Activated CD4-positive, alpha-beta T cell treated with anti-CD3 and anti-CD28 coated beads, Interleukin-2, amount 50 U/mL, for 4 hours (primary cell): ENCODE results near the gene NEGR1.

Source experiments
- DNase-seq, 2 experiments: peaks; one replicate each; pipeline ENCODE4 v3.0.0-alpha.2; 2020

The NEGR1 gene

GRCh38 chr1:71835442-71835813 is 446.9 kb downstream of the NEGR1 start:
- no peak for DNase-seq

- no peak for DNase-seq
Measured at GRCh38 chr1:71834601-71835441, 447.5 kb downstream of the NEGR1 start.

GRCh38 chr1:71831646-71832045 is 450.7 kb downstream of the NEGR1 start:
- no peak for DNase-seq

- DNase-seq, result no peak
Measured at GRCh38 chr1:71829346-71829745, 453.0 kb downstream of the NEGR1 start.

- no peak for DNase-seq
Measured at GRCh38 chr1:71828431-71829012, 453.8 kb downstream of the NEGR1 start.

- DNase-seq, result no peak
Measured at GRCh38 chr1:71823708-71824305, 458.5 kb downstream of the NEGR1 start.

- DNase-seq, result no peak
Measured at GRCh38 chr1:71817028-71817427, 465.3 kb downstream of the NEGR1 start.

GRCh38 chr1:71809085-71809484 is 473.3 kb downstream of the NEGR1 start:
- no peak for DNase-seq

DNA sequence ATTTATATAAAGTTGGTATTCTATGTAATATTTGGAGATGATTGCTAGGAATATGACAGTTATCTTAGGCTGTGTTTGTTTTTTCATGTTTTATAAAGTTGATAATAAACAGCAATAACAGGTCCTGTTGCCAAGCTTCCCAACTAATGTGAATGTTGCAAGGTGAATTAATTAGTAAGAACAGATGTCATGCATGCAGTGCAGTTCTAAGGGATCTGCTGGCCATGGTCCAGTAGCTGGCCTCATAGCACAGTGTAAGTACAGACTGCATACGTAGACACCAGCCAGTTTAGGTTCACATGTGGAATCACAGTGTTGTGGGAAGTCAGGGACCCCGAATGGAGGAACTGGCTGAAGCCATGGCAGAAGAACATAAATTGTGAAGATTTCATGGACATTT is 478.2 kb downstream of the NEGR1 start:
- no peak for DNase-seq

DNA sequence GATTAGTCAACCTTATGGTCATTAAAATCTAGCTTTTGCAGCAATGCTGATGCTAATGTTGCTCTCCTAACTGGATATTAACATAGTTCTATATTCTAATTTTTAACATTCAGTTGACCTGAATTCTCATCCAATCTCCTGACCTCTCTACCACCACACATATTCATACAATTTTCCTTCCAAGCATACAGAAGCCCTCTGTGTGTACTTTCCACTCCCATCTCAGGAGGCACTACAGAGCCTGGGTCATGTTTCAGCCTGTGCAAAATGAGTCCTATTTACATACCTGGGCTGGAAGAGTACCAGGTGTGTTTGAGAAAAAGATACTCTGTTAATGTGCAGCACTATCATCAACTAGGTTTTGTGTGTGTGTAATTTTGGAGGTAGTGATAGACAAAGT is 486.3 kb downstream of the NEGR1 start:
- no peak for DNase-seq

DNA sequence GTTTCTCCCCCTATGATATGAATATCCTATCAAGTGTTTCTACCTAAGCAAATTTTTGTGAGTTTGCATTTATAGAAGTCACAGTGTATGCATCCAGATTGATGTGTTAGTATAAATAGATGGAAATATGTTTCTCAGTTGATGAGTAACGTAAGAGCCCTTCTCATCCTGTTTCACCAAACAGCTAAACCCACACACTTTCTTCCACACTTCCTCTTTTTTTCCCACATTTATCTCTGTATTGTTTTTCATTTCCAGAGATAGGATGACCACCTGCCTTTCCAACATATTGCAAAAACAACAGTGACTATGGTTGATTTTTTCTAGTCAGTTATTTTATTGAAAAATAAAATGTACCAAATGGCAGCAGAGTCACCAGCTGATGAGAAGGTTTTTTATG is 490.1 kb downstream of the NEGR1 start:
- DNase-seq, result no peak

DNA sequence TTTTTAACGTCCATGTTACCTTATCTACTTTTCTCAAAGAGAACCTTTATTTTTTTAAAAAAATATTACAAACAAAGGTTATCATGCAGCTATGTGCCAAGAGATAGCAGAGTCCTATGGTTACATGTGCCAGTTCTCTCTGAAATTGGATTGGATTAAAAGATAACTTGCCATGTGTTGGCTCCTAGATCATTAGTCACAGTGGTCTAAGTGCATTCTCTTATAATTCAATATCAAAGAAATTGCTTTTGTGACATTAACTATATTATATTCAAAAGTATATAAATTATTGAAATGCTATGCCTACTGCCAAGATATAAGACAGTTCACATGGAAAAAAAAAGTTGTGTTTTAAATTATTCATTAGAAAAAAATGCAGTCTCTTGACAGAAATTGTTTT is 494.2 kb downstream of the NEGR1 start:
- no peak for DNase-seq

GRCh38 chr1:71787699-71788098 is 494.6 kb downstream of the NEGR1 start:
- DNase-seq, result no peak

DNA sequence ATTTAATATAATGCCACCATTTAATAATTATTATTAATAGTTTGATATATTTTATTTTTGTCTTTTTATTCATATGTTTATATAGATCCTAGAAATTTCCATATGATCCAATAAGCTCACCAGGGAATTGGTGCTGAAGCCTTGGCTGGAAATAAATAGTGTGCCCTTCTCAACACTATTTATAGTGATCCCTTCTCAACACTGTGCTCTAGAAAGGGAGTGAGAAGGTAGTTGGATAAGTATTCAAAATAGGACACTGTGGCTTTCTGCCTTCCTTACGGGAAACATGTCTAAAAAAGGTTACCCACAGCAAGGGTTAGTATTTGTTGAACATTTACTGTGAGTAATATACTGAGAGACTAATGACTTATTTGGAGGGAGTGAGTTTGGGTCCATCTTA is 496.1 kb downstream of the NEGR1 start:
- DNase-seq, result no peak

DNA sequence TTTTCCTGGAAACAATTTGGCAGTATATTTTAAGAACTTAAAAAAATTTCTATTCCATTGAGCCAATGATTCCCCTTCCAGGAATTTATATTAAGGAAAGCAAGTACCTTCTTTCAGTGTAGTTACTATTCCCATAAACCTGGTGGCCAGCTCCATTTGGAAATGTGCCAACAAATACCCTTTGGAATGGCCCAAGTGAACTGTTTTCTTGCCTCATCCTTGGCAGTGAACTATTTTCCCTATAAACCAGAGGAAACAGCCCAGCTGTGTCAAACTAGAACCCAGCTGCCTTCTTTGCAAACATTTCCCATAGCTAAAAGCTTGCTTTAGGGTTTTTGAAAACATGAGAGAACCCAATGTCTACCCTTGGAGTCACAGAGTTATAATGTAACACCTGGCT is 496.9 kb downstream of the NEGR1 start:
- no peak for DNase-seq

- no peak for DNase-seq
Measured at GRCh38 chr1:71785000-71785399, 497.3 kb downstream of the NEGR1 start.

- DNase-seq, result no peak
Measured at GRCh38 chr1:71784241-71784640, 498.1 kb downstream of the NEGR1 start.

DNA sequence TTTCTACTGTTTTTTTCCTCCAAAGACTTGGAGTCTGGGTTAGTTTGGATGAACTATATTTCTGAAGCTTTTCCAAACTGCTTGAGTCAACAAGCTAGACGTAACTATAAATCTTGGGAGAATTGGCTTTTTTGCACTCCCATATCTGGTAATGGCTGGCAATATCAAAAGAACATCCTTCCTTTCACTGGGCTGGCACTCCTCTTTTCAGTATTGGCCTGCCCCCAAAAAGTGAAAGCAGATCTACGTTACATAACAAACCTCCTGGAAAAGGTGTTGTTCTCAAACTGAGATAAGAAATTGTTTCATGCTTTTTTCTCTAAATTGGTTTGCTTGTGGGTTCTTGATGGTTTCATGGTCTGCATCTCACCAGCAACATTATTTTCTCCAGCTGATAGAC is 499.3 kb downstream of the NEGR1 start:
- DNase-seq, result no peak

- no peak for DNase-seq
Measured at GRCh38 chr1:71781450-71781849, 500.9 kb downstream of the NEGR1 start.

GRCh38 chr1:71780681-71781080 is 501.7 kb downstream of the NEGR1 start:
- no peak for DNase-seq

DNA sequence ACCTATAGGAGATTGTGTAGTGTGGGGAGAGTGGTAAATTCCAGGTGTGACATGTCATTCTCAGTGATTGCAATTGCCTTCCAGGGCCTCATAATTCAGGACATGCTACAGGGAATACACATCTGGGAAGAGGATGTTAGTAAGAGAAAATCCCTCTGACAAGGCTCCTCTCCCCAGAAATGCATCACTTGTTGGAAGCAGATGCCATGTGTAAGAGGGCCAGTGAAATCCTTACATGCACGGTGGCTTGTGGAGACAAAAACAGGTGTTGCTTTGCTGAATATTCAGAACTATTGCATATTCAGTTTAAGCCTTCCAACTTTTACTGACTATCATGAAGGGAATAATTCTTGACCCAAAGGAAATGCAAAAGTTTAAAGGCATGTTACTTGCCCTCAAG is 503.4 kb downstream of the NEGR1 start:
- no peak for DNase-seq

- no peak for DNase-seq
Measured at GRCh38 chr1:71777094-71777493, 505.2 kb downstream of the NEGR1 start.

DNA sequence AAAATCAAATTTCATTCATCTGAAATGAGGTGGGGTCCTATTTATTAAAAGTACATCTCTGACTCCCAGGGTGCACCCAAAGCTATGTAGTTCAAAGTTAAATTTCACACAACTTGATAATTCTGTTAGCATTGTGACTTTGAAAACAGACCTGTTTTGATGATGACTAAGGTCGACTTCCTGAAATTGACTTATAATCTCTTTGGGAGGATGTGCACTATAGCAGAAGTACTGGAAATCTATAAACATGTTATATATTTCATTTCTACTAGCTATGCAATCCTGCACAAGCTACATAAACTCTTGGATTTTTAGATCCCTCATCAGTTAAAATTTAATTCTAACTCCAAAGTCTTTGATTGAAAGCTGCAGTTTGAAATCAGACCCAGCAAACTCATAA is 507.6 kb downstream of the NEGR1 start:
- no peak for DNase-seq

DNA sequence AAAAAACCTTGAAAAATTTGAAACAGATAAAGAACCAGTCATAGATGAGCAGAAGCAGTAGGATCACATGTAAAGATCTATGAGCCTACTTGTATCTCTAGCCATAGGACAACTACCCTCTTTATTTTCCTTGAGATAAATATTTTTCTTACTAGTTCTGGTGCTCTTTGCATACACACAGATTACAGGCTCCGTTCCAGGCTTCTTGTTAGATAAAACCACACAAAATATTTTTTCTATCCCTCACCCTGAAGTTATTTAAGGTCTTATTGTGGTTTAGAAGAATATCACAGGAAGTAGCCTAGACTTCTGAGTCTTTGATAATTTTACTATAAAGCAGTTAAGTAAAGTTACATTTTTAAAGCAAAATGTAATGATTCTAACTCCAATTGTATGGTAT is 512.2 kb downstream of the NEGR1 start:
- DNase-seq, result no peak

GRCh38 chr1:71766748-71767147 is 515.6 kb downstream of the NEGR1 start:
- DNase-seq, result no peak
